DND-41 (cell line): ENCODE data around the gene GABPB2.

ENCODE experiments used
- ATAC-seq: fragments of 200-7000 bp; cut with Tn5 transposase; 3 replicates; pipeline ENCODE4 v1.9.1; 2021; ENCODE audit warnings: low read depth; ENCODE audit not compliant: insufficient read depth
- DNase-seq: peaks from one replicate; pipeline ENCODE4 v3.0.0-alpha.2; 2020
- H2AFZ ChIP-seq: 2 replicates; pipeline ENCODE4 v1.6.0; 2012; ENCODE audit warnings: low read depth, low read length
- H3K27ac ChIP-seq: 2 replicates; pipeline ENCODE4 v1.5.1; 2012; ENCODE audit warnings: low read length, inconsistent platforms
- H3K27me3 ChIP-seq: fragments of 200-600 bp; sonication (generic); 2 replicates; pipeline ENCODE4 v1.6.0; 2012; ENCODE audit warnings: low read length, mild to moderate bottlenecking, inconsistent platforms; ENCODE audit not compliant: insufficient read depth, poor library complexity
- H3K36me3 ChIP-seq: 2 replicates; pipeline ENCODE4 v1.5.1; 2012; ENCODE audit warnings: low read length, inconsistent platforms; ENCODE audit not compliant: insufficient read depth
- H3K4me1 ChIP-seq: 2 replicates; pipeline ENCODE4 v1.5.1; 2012; ENCODE audit warnings: mild to moderate bottlenecking, low read length; ENCODE audit not compliant: insufficient read depth
- H3K4me2 ChIP-seq: 2 replicates; pipeline ENCODE4 v1.6.0; 2012; ENCODE audit warnings: mild to moderate bottlenecking, moderate library complexity, low read length, inconsistent platforms; ENCODE audit not compliant: insufficient read depth
- H3K4me3 ChIP-seq, 2 experiments: fragments of 200-600 bp in 1 of 2; shearing (Covaris generic) in 1 of 2; 2 replicates each; pipeline ENCODE4 v1.5.1; 2012 to 2016; ENCODE audit warnings: inconsistent platforms in 2 of 2, low read length in 2 of 2, mild to moderate bottlenecking in 2 of 2, low read depth in 1 of 2, moderate library complexity in 1 of 2
- H3K79me2 ChIP-seq: 2 replicates; pipeline ENCODE4 v1.6.0; 2012; ENCODE audit warnings: low read length, inconsistent platforms; ENCODE audit not compliant: insufficient read depth
- H3K9ac ChIP-seq: 2 replicates; pipeline ENCODE4 v1.6.0; 2012; ENCODE audit warnings: low read depth, mild to moderate bottlenecking, inconsistent platforms, low read length, moderate library complexity
- H3K9me3 ChIP-seq: 2 replicates; pipeline ENCODE4 v1.5.1; 2012; ENCODE audit warnings: low read length, moderate library complexity, mild to moderate bottlenecking, inconsistent platforms; ENCODE audit not compliant: insufficient read depth, severe bottlenecking
- H4K20me1 ChIP-seq: 2 replicates; pipeline ENCODE4 v1.6.0; 2012; ENCODE audit warnings: low read length; ENCODE audit not compliant: insufficient read depth
- EZH2 ChIP-seq: IDR thresholded peaks from 3 replicates; pipeline ENCODE4 v1.6.1; 2012; ENCODE audit warnings: borderline replicate concordance, low read depth, mild to moderate bottlenecking, moderate library complexity, low read length, inconsistent platforms; ENCODE audit not compliant: severe bottlenecking
- TF ChIP-seq, protein P1 (sequence below): IDR thresholded peaks from 2 replicates; pipeline ENCODE4 v1.5.1; 2012; ENCODE audit warnings: borderline replicate concordance, low read length, moderate library complexity, mild to moderate bottlenecking; ENCODE audit not compliant: poor library complexity, severe bottlenecking; ENCODE audit errors: extremely low read depth

Gene GABPB2

DNA sequence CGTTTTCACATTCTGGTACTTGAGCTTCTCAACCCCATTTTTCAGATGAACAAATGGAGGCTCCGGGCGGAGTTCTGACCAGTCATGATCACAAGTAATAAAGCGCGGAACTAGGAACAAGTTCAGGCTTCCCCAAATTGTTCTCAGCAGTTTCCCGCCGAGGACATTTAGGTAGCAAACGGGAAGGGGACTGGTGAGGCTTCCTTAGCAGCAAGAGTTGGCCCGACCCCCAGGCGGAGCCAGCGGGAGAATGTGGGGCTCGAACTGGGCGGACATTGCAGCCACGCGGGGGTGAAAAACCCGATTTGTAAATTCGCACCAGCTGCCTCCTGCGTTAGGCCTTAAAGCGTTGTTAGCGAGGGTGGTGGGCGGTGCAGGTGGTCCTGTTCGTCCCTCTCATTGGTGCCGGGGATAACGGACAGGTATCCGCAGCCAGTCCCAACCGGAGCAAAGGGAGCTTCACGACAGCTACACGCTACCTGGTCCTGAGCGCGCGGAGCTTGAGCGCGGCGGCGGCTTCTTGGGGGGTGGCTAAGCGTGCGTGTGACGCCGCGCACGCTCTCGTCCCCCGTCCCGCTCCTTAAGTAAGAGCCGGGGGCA lies 60.5 kb downstream of the GABPB2 start:
- Histone ChIP-seq H3K27ac (no peak overlapping the region), H3K9me3 (no peaks in the 10 kb centered on the region), H3K27me3 (no peaks in the 10 kb centered on the region), H3K4me2 (no peak overlapping the region), H2AFZ (no peak overlapping the region), H3K4me1 (no peaks in the 10 kb centered on the region), H4K20me1 (no peaks in the 10 kb centered on the region), H3K4me3 (no peak overlapping the region), H3K36me3 (no peaks in the 10 kb centered on the region), H3K79me2 (no peaks in the 10 kb centered on the region), H3K9ac (no peak overlapping the region)
- ATAC-seq (no peak), DNase-seq (no peak)
- no peak for TF ChIP-seq EZH2
- TF ChIP-seq, protein P1, sequence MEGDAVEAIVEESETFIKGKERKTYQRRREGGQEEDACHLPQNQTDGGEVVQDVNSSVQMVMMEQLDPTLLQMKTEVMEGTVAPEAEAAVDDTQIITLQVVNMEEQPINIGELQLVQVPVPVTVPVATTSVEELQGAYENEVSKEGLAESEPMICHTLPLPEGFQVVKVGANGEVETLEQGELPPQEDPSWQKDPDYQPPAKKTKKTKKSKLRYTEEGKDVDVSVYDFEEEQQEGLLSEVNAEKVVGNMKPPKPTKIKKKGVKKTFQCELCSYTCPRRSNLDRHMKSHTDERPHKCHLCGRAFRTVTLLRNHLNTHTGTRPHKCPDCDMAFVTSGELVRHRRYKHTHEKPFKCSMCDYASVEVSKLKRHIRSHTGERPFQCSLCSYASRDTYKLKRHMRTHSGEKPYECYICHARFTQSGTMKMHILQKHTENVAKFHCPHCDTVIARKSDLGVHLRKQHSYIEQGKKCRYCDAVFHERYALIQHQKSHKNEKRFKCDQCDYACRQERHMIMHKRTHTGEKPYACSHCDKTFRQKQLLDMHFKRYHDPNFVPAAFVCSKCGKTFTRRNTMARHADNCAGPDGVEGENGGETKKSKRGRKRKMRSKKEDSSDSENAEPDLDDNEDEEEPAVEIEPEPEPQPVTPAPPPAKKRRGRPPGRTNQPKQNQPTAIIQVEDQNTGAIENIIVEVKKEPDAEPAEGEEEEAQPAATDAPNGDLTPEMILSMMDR = no peak

DNA sequence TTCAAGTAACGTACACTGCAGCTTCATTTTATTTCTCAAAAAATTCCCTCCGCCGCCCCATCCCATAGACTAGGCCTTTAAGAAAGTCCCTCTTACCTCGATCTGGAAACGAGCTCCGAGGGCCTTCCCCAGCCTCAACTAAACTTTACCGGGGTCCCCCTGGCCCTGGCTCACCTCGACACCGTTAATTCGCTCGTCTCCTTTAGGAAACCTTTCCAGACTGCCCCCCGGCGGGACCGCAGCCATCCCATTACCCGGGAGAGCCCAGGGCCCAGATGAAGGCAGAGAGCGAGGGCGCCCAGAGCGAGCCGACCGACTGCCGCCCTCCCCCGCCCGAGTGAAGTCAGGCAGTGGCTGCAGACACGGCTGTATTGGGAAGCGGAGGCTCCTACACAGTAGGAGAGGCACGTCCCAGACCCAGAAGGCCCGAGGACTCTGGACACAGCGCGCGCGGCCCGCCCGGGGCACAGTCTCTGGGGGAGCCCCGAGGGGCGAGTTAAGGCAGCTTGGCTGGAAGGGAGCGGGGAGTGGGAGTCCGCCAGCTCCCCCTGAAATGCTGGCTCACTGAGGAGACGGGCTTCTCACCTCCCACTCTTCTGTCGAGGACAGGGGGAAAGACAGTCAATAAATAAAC lies 61.3 kb downstream of the GABPB2 start:
- no peak overlapping the region for H3K27ac ChIP-seq
- DNase-seq (no peak), ATAC-seq (no peak)
- no peaks in the 10 kb centered on the region for H3K4me1 ChIP-seq
- H3K79me2 ChIP-seq = no peaks in the 10 kb centered on the region
- H4K20me1 ChIP-seq = no peaks in the 10 kb centered on the region
- no peak overlapping the region for H2AFZ ChIP-seq
- H3K9ac ChIP-seq = no peak overlapping the region
- H3K27me3 ChIP-seq = no peaks in the 10 kb centered on the region
- H3K36me3 ChIP-seq = no peaks in the 10 kb centered on the region
- no peak overlapping the region for H3K4me2 ChIP-seq
- H3K9me3 ChIP-seq = no peaks in the 10 kb centered on the region
- no peak for TF ChIP-seq EZH2
- TF ChIP-seq, protein P1 = no peak
- H3K4me3 ChIP-seq = no peak overlapping the region

DNA sequence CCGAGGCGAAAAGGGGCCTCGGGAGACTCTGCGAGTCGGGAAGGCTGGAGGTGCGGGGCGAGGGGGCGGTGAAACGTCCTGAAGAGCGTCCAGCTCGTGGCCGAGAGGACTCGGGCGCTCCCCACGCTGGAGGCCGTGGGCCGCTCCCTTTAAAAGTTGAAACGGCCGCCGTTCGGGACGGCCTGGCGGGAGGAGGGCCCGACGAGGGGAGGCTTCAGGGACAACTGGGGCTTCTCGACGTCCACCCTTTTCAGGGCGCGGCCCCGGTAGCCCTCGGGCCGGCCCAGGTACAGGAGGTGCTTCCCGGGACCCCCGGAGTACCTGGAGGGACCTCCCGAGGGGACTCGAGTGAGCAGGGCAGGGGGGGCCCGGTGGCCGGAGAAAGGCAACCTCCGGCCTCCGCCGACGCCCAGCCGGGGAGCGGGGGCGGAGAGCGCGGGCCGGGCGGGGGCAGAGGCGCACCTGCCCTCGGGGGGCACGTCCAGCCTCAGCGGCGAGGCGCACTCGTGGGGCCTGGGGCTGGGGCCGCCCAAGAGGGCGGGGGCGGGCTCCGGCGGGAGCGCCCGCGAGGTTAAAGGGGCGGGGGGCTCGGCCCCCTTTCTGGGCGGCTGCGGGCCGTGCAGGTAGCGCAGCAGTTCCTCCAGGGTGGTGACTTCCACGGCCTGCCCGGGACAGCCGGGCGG lies 61.9 kb downstream of the GABPB2 start:
- TF ChIP-seq, protein P1 = no peak
- TF ChIP-seq EZH2 = no peak
- Histone ChIP-seq H3K27ac (no peak overlapping the region), H2AFZ (no peak overlapping the region), H3K27me3 (no peaks in the 10 kb centered on the region), H3K9ac (no peak overlapping the region), H3K4me1 (no peaks in the 10 kb centered on the region), H4K20me1 (no peaks in the 10 kb centered on the region), H3K79me2 (no peaks in the 10 kb centered on the region), H3K36me3 (no peaks in the 10 kb centered on the region), H3K4me3 (no peak overlapping the region), H3K9me3 (no peaks in the 10 kb centered on the region), H3K4me2 (no peak overlapping the region)
- no peak for ATAC-seq
- no peak for DNase-seq
